IMR-90 (cell line): ENCODE measurements around the gene APLF. TPM values are rescaled to one million over a fixed set of nuclear protein-coding genes. Genes with fewer than 3 reads are reported as not detected.
A peak's percentile ranks its signal among the peaks of the same experiment; 100 is the strongest.

ENCODE experiments used
- ATAC-seq: fragments of 200-7000 bp; cut with Tn5 transposase; 2 replicates; pipeline ENCODE4 v1.9.1; 2020; ENCODE audit warnings: low read depth, mild to moderate bottlenecking, moderate library complexity
- BruUV-seq: library from RNA; stranded (reverse); fragments of 400-500 nt; replicated peaks from 2 replicates; lab custom pipeline; 2021; lab: Mats Ljungman, UMichigan
- CTCF ChIA-PET: fragments of 300-600 bp; formaldehyde crosslinking; extraction: SDS; loops from one replicate; lab custom pipeline; 2021; ENCODE audit warnings: antibody characterized with exemption; lab: Yijun Ruan, JAX
- POLR2A ChIA-PET: fragments of 300-600 bp; sonication (Branson Sonifier 250); formaldehyde crosslinking; loops from one replicate; lab custom pipeline; 2022; ENCODE audit warnings: antibody characterized with exemption; ENCODE audit not compliant: unreplicated experiment; lab: Charles Lee
- DNase-seq: peaks from one replicate; pipeline ENCODE4 v3.0.0; 2013
- H2AFZ ChIP-seq: replicated peaks from 2 replicates; pipeline ENCODE3; 2013; ENCODE audit warnings: low read length, mild to moderate bottlenecking; ENCODE audit not compliant: poor library complexity
- H2AK5ac ChIP-seq: 2 replicates; pipeline ENCODE4 v1.6.1; 2013; ENCODE audit warnings: low read depth, low read length, inconsistent platforms
- H2AK9ac ChIP-seq: replicated peaks from 2 replicates; pipeline ENCODE3; 2013; ENCODE audit warnings: mild to moderate bottlenecking, low read depth, low read length, moderate library complexity; ENCODE audit not compliant: poor library complexity
- H2BK120ac ChIP-seq: 2 replicates; pipeline ENCODE4 v1.6.1; 2013; ENCODE audit warnings: low read depth, low read length, inconsistent platforms
- H2BK15ac ChIP-seq: 3 replicates; pipeline ENCODE4 v1.6.1; 2013; ENCODE audit warnings: low read depth, low read length, inconsistent platforms
- H2BK20ac ChIP-seq: 2 replicates; pipeline ENCODE4 v1.6.1; 2013; ENCODE audit warnings: low read depth, mild to moderate bottlenecking, inconsistent platforms, low read length, moderate library complexity
- H2BK5ac ChIP-seq: 2 replicates; pipeline ENCODE4 v1.6.1; 2013; ENCODE audit warnings: mild to moderate bottlenecking, low read depth, low read length, inconsistent platforms; ENCODE audit not compliant: poor library complexity, severe bottlenecking
- H3K14ac ChIP-seq: replicated peaks from 2 replicates; pipeline ENCODE4 v1.6.1; 2013; ENCODE audit warnings: low read depth, low read length, inconsistent platforms
- H3K18ac ChIP-seq: 2 replicates; pipeline ENCODE4 v1.6.1; 2013; ENCODE audit warnings: low read depth, low read length, control low read depth
- H3K23ac ChIP-seq: 2 replicates; pipeline ENCODE4 v1.6.1; 2013; ENCODE audit warnings: low read depth, low read length, inconsistent platforms
- H3K27ac ChIP-seq: 2 replicates; pipeline ENCODE4 v1.5.1; 2013; ENCODE audit warnings: mild to moderate bottlenecking, control low read depth, low read length; ENCODE audit not compliant: insufficient read depth
- H3K27me3 ChIP-seq: 2 replicates; pipeline ENCODE4 v1.6.1; 2013; ENCODE audit warnings: low read length; ENCODE audit not compliant: control insufficient read depth, insufficient read depth
- H3K36me3 ChIP-seq: 2 replicates; pipeline ENCODE4 v1.6.1; 2013; ENCODE audit warnings: low read length, mixed read lengths; ENCODE audit not compliant: control insufficient read depth, insufficient read depth
- H3K4ac ChIP-seq: 2 replicates; pipeline ENCODE4 v1.6.1; 2013; ENCODE audit warnings: low read depth, low read length, inconsistent platforms
- H3K4me1 ChIP-seq: 2 replicates; pipeline ENCODE4 v1.6.1; 2013; ENCODE audit warnings: low read length, mixed read lengths; ENCODE audit not compliant: control insufficient read depth, insufficient read depth
- H3K4me2 ChIP-seq: 2 replicates; pipeline ENCODE4 v1.6.1; 2013; ENCODE audit warnings: low read depth, mild to moderate bottlenecking, control low read depth, low read length, moderate library complexity
- H3K4me3 ChIP-seq: 2 replicates; pipeline ENCODE4 v1.5.1; 2013; ENCODE audit warnings: low read depth, mild to moderate bottlenecking, control low read depth, low read length, moderate library complexity; ENCODE audit not compliant: insufficient read depth
- H3K56ac ChIP-seq: 2 replicates; pipeline ENCODE4 v1.6.1; 2013; ENCODE audit warnings: low read length, inconsistent platforms; ENCODE audit not compliant: insufficient read depth; ENCODE audit errors: extremely low read depth
- H3K79me1 ChIP-seq, 2 experiments: 2 replicates each; pipeline ENCODE4 v1.6.1; 2013; ENCODE audit warnings: low read length in 2 of 2, inconsistent platforms in 1 of 2, low read depth in 1 of 2
- H3K9ac ChIP-seq: 2 replicates; pipeline ENCODE4 v1.6.1; 2013; ENCODE audit warnings: low read depth, low read length, control low read depth
- H3K9me1 ChIP-seq: 2 replicates; pipeline ENCODE4 v1.6.1; 2013; ENCODE audit warnings: low read length, inconsistent platforms; ENCODE audit not compliant: insufficient read depth
- H3K9me3 ChIP-seq: 2 replicates; pipeline ENCODE4 v1.6.1; 2013; ENCODE audit warnings: low read length; ENCODE audit not compliant: control insufficient read depth, insufficient read depth
- H4K20me1 ChIP-seq: 2 replicates; pipeline ENCODE4 v1.6.1; 2013; ENCODE audit warnings: low read length, inconsistent platforms; ENCODE audit not compliant: insufficient read depth
- H4K5ac ChIP-seq: 2 replicates; pipeline ENCODE4 v1.6.1; 2013; ENCODE audit warnings: mild to moderate bottlenecking, low read depth, low read length, control low read depth
- H4K8ac ChIP-seq, 2 experiments: 2 replicates each; pipeline ENCODE4 v1.6.1; 2013; ENCODE audit warnings: low read depth in 2 of 2, low read length in 2 of 2, control low read depth in 1 of 2, inconsistent platforms in 1 of 2
- H4K91ac ChIP-seq: 2 replicates; pipeline ENCODE4 v1.6.1; 2013; ENCODE audit warnings: low read depth, low read length, inconsistent platforms; ENCODE audit not compliant: insufficient read depth
- BHLHE40 ChIP-seq: fragments of 150-350 bp; IDR thresholded peaks from 2 replicates; pipeline ENCODE4 v1.6.1; 2016; ENCODE audit warnings: mild to moderate bottlenecking, low read depth, low read length
- FOS ChIP-seq: fragments of 150-350 bp; IDR thresholded peaks from 2 replicates; pipeline ENCODE4 v1.6.1; 2016; ENCODE audit warnings: low read depth, low read length
- POLR2A ChIP-seq: IDR thresholded peaks from 2 replicates; pipeline ENCODE4 v1.6.1; 2012; ENCODE audit warnings: mild to moderate bottlenecking, low read depth, low read length
- RCOR1 ChIP-seq: IDR thresholded peaks from 2 replicates; pipeline ENCODE4 v1.6.1; 2012; ENCODE audit warnings: mild to moderate bottlenecking, low read length, improper control_type of control experiment; ENCODE audit not compliant: insufficient replicate concordance
- WGBS, 2 experiments: methylation state at CpG; one replicate each; pipeline versions ENCODE4 v1.1.5 to v1.1.7; 2013; ENCODE audit warnings: missing lambda C conversion rate in 2 of 2; ENCODE audit not compliant: insufficient read length in 1 of 2; ENCODE audit errors: extremely low coverage in 2 of 2; 5-methylcytosine and 5-hydroxymethylcytosine counted together
- dilution Hi-C: fragments of 300-500 bp; cut with HindIII; formaldehyde crosslinking; loops from one replicate; pipeline ENCODE4 v1.14.3; 2018; ENCODE audit warnings: low sequenced_read_pairs; ENCODE audit not compliant: unreplicated experiment
- in situ Hi-C: fragments of 300-500 bp; cut with MboI; formaldehyde crosslinking; loops from 3 replicates; pipeline ENCODE4 v1.14.3; 2019; ENCODE audit warnings: low sequenced_read_pairs, inconsistent platforms, mixed read lengths
- intact Hi-C: fragments of 100-400 bp; cut with micrococcal nuclease; formaldehyde crosslinking; loops from 2 replicates; pipeline ENCODE4 v1.10.0; 2022
- polyA plus RNA-seq, 3 experiments: library from polyadenylated mRNA; depleted of rRNA; stranded (reverse); fragments of >200 nt; gene quantifications; 2 replicates each; pipeline ENCODE4 v1.2.3, GENCODE V29; 2012; ENCODE audit warnings: low replicate concordance in 1 of 3
- total RNA-seq: library from RNA; depleted of rRNA; stranded (reverse); fragments of >200 nt; gene quantifications from 2 replicates; pipeline ENCODE4 v1.2.3, GENCODE V29; 2012
- TF ChIP-seq, protein P1 (sequence below): fragments of 150-350 bp; IDR thresholded peaks from 2 replicates; pipeline ENCODE4 v1.6.1; 2016; ENCODE audit warnings: low read depth, mild to moderate bottlenecking, low read length, moderate library complexity, borderline replicate concordance
- TF ChIP-seq, protein P2 (sequence below): fragments of 150-350 bp; IDR thresholded peaks from 2 replicates; pipeline ENCODE4 v1.6.1; 2017; ENCODE audit warnings: mild to moderate bottlenecking, antibody characterized with exemption, low read length, low read depth
- TF ChIP-seq, protein P3 (sequence below): conservative IDR thresholded peaks from 2 replicates; pipeline ENCODE4 v1.5.1; 2012; ENCODE audit warnings: mild to moderate bottlenecking, low read depth, low read length, improper control_type of control experiment

The APLF gene
- total and polyA plus RNA-seq, 2 of the 4 experiments (the other 2 are of a cell fraction): 1.5 to 2.3 TPM

DNA sequence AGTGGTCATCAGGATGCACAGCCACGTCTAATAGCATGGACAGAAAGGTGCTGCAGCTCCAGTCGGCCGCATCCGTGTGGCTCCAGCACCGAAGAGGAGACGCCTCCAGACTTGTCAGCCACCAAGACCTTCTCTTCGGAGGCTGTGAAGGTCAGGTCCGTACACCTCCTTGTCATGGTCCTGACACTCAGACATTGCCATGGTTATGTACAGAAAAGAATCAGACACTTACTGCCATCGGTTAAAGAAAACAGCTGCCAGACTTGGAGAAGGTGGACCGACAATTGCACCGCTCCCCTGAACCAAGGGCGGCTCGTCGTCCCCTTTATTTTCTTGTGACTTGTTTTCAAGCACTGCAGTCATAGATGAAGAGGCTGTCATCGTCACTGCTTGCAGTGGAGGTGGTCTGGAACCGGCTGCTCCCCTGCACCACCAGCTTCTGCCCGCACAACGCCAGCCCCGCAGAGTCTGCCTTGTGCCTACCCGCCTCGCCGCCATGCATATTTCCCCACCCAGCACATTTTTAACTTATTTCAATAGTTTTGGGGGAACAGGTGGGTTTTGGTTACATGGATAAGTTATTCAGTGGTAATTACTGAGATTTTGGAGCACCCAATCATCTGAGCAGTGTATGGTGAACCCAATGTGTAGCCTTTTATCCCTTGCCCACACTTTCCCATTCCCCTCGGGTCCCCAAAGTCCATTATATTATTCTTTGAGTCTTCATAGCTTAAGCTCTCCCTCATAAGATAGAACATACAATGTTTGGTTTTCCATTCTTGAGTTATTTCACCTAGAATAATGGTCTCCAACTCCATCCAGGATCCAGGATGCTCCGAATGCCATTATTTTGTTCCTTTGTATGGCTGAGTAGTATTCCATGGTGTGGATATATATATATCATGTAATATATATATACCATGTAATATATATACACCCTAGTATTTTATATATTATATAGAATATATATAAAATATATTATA is 18.4 kb upstream of the APLF start:
- no peaks in the 10 kb centered on the region for H3K36me3 ChIP-seq
- H4K8ac ChIP-seq: no peak overlapping the region
- H2AK9ac ChIP-seq: no peak overlapping the region
- no peaks in the 10 kb centered on the region for H3K79me1 ChIP-seq
- H3K27me3 ChIP-seq: peaks cover 9% of the 10 kb centered on the region
- H2BK5ac ChIP-seq: no peak overlapping the region
- no peak overlapping the region for H2BK15ac ChIP-seq
- no peaks in the 10 kb centered on the region for H3K9me3 ChIP-seq
- H2AK5ac ChIP-seq: no peak overlapping the region
- H3K14ac ChIP-seq: no peak overlapping the region
- H3K27ac ChIP-seq: no peak overlapping the region
- H4K5ac ChIP-seq: no peak overlapping the region
- no peak overlapping the region for H3K4ac ChIP-seq
- H4K91ac ChIP-seq: no peak overlapping the region
- H3K56ac ChIP-seq: no peak overlapping the region
- H3K4me2 ChIP-seq: no peak overlapping the region
- no peak overlapping the region for H2BK20ac ChIP-seq
- H3K9ac ChIP-seq: no peak overlapping the region
- 97% methylated on average over 6 of the region's 24 CpGs; no CpG with 5 or more reads in 1 of the 2 experiments for WGBS, 2 experiments
- no peak overlapping the region for H2BK120ac ChIP-seq
- ATAC-seq (no peak), DNase-seq (no peak)
- ChIA-PET CTCF (no interaction called here), POLR2A (no interaction called here)
- H3K18ac ChIP-seq: no peak overlapping the region
- H4K20me1 ChIP-seq: no peaks in the 10 kb centered on the region
- H2AFZ ChIP-seq: peak overlapping the region; percentile 66
- H3K23ac ChIP-seq: no peak overlapping the region
- H3K4me3 ChIP-seq: no peak overlapping the region
- H3K9me1 ChIP-seq: no peaks in the 10 kb centered on the region
- dilution Hi-C loops: no loop called here
- intact Hi-C loops: no loop called here
- no TSS peak for BruUV-seq
- no peaks in the 10 kb centered on the region for H3K4me1 ChIP-seq
- TF ChIP-seq, protein P1, sequence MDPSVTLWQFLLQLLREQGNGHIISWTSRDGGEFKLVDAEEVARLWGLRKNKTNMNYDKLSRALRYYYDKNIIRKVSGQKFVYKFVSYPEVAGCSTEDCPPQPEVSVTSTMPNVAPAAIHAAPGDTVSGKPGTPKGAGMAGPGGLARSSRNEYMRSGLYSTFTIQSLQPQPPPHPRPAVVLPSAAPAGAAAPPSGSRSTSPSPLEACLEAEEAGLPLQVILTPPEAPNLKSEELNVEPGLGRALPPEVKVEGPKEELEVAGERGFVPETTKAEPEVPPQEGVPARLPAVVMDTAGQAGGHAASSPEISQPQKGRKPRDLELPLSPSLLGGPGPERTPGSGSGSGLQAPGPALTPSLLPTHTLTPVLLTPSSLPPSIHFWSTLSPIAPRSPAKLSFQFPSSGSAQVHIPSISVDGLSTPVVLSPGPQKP: no peak
- no peak for TF ChIP-seq POLR2A
- TF ChIP-seq FOS: no peak
- TF ChIP-seq, protein P2, sequence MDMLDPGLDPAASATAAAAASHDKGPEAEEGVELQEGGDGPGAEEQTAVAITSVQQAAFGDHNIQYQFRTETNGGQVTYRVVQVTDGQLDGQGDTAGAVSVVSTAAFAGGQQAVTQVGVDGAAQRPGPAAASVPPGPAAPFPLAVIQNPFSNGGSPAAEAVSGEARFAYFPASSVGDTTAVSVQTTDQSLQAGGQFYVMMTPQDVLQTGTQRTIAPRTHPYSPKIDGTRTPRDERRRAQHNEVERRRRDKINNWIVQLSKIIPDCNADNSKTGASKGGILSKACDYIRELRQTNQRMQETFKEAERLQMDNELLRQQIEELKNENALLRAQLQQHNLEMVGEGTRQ: no peak
- TF ChIP-seq RCOR1: no peak
- no peak for TF ChIP-seq BHLHE40
- TF ChIP-seq, protein P3, sequence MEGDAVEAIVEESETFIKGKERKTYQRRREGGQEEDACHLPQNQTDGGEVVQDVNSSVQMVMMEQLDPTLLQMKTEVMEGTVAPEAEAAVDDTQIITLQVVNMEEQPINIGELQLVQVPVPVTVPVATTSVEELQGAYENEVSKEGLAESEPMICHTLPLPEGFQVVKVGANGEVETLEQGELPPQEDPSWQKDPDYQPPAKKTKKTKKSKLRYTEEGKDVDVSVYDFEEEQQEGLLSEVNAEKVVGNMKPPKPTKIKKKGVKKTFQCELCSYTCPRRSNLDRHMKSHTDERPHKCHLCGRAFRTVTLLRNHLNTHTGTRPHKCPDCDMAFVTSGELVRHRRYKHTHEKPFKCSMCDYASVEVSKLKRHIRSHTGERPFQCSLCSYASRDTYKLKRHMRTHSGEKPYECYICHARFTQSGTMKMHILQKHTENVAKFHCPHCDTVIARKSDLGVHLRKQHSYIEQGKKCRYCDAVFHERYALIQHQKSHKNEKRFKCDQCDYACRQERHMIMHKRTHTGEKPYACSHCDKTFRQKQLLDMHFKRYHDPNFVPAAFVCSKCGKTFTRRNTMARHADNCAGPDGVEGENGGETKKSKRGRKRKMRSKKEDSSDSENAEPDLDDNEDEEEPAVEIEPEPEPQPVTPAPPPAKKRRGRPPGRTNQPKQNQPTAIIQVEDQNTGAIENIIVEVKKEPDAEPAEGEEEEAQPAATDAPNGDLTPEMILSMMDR: no peak
- in situ Hi-C loops: loop anchor here (10.0 kb wide), 1 partner anchor 154 kb away; no protein-coding TSS in a partner anchor
